BLaER1 treated with 17β-estradiol and CSF1 and Interleukin-3, amounts not matched to agents 10 nM and 100 nM (cell line): ENCODE results near the gene RPL29.

Experiments used
- H3K27ac ChIP-seq, 11 experiments: shearing (Covaris generic); formaldehyde crosslinking; 2 replicates each; pipeline ENCODE4 v1.8.1; 2022
- H3K27me3 ChIP-seq, 11 experiments: shearing (Covaris generic); formaldehyde crosslinking; 2 replicates each; pipeline ENCODE4 v1.8.1; 2022
- H3K36me3 ChIP-seq, 11 experiments: shearing (Covaris generic); formaldehyde crosslinking; 2 replicates each; pipeline ENCODE4 v1.8.1; 2022
- H3K4me1 ChIP-seq, 10 experiments: shearing (Covaris generic); formaldehyde crosslinking; 2 replicates each; pipeline ENCODE4 v1.8.1; 2022
- H3K4me2 ChIP-seq, 11 experiments: shearing (Covaris generic); formaldehyde crosslinking; 2 replicates each; pipeline ENCODE4 v1.8.1; 2022
- H3K4me3 ChIP-seq, 10 experiments: shearing (Covaris generic); formaldehyde crosslinking; 2 replicates each; pipeline ENCODE4 v1.8.1; 2022
- H3K9ac ChIP-seq, 11 experiments: shearing (Covaris generic); formaldehyde crosslinking; 2 replicates each; pipeline ENCODE4 v1.8.1; 2022
- H3K9me3 ChIP-seq, 11 experiments: shearing (Covaris generic); formaldehyde crosslinking; replicated peaks in 1 of 11; 2 replicates each; pipeline ENCODE4 v1.8.1; 2022
- H4K20me1 ChIP-seq, 11 experiments: shearing (Covaris generic); formaldehyde crosslinking; 2 replicates each; pipeline ENCODE4 v1.8.1; 2022
- Cebpa-rat ChIP-seq, 11 experiments: shearing (Covaris generic); IDR thresholded peaks; 2 replicates each; pipeline ENCODE4 v1.8.1; 2022

RPL29 gene

DNA sequence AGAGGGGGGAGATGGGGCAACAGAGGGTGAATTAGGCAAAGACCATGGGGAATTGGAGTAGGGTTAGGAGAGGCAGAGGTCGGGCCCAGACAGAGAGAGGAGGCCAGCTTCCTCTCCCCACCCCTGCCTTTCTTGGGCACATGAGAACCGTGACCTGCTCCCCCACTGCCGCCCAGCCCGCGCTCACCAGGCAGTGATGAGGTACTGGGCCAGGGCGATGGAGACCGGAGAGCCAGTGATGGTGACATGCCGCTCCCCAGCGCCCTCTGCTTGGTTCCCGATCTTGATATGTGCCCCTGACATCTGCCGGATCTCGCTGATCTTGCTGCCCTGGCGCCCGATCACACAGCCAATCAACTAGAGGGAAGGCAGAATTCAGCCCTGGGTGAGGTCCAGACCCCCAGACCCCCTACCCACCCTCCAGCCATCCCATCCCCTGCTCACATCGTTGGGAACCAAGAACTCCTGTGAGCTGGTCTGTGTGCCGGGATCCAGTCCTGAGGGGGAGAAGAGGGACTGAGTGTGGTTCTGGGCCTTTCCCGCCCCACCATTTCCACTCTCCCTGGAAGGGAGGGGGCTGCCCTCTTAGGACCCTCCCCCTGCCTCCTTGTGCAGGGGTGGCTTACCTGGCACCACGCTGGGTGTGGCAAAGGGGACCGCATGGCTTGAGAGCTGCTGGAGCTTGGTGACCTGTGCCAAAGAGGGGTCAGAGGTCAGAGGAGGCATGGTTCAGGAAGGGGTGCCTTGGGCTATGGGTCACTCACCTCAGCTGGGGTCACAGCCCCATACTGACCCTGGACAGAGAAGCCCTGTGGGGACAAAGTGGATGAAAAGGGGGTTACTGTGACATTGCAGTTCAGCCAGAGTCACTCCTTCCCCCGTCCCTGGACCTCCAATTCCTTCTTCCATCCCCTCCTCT, 36.8 kb downstream of the RPL29 start:
- H3K4me2 ChIP-seq, result no peak overlapping the region
- H3K4me1 ChIP-seq, result peaks cover 32 to 70% (median 44%) of the 10 kb centered on the region in 10 experiments
- H3K27ac ChIP-seq, result no peak overlapping the region
- no peak for TF ChIP-seq Cebpa-rat (IDR thresholded peaks at IDR 0.05)
- H3K4me3 ChIP-seq, result no peak overlapping the region
- H3K27me3 ChIP-seq, result peaks cover 31 to 40% (median 38%) of the 10 kb centered on the region in 11 experiments
- H3K9me3 ChIP-seq, result no peaks in the 10 kb centered on the region
- H3K9ac ChIP-seq, result no peak overlapping the region
- H3K36me3 ChIP-seq, result peaks cover 8 to 47% (median 38%) of the 10 kb centered on the region in 11 experiments
- H4K20me1 ChIP-seq, result peaks cover 0 to 71% (median 26%) of the 10 kb centered on the region in 11 experiments; a peak in 15 of 22 replicates

DNA sequence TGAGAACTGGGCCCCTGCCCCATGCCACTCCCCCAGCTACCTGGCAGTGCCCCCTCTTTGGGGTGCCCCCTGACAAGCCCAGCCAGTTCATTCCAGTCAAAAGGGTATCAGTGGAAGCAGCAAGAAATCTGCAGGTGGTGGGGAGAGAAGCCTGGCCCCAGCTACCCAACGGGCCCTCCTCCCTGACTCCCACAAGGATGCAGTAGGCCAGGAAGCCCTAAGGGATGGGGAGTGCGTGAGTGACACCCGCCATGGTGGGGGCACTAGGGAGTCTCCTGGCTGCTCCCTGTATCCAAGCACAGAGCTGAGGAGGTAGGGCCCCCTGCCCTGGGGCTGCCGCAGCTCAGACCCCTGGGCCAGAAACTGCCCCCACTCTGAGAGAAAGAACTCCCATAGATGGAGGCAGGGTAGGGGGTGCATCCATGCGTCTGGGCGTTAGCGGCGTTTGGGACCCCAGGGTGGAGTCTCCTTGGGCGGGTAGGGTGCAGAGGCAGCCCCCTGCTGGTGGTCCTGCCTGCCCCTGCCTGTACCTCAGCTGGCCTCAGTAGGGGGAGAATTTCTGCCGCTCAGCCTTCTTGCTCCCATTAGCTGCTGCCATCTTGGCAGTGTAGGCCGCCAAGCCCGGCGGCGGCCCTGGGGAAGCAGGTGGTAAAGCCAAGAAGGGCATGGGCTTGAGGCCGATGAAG, 38.0 kb downstream of the RPL29 start:
- 0 out of 22 replicates have a peak overlapping the region, but pooled peaks of 1 of the 11 experiments have one; percentile 7 for H3K9ac ChIP-seq
- H3K36me3 ChIP-seq, result peaks cover 8 to 47% (median 38%) of the 10 kb centered on the region in 11 experiments
- H3K4me2 ChIP-seq, result peak overlapping the region; percentile 63 to 84 (median 72); a peak in 19 of 22 replicates
- no peak overlapping the region for H3K27ac ChIP-seq
- no peak overlapping the region for H3K4me3 ChIP-seq
- H3K27me3 ChIP-seq, result peaks cover 31 to 47% (median 43%) of the 10 kb centered on the region in 11 experiments
- peaks cover 0 to 59% (median 22%) of the 10 kb centered on the region in 11 experiments; a peak in 15 of 22 replicates for H4K20me1 ChIP-seq
- no peaks in the 10 kb centered on the region for H3K9me3 ChIP-seq
- H3K4me1 ChIP-seq, result peaks cover 26 to 63% (median 45%) of the 10 kb centered on the region in 10 experiments
- no peak for TF ChIP-seq Cebpa-rat (IDR thresholded peaks at IDR 0.05)

DNA sequence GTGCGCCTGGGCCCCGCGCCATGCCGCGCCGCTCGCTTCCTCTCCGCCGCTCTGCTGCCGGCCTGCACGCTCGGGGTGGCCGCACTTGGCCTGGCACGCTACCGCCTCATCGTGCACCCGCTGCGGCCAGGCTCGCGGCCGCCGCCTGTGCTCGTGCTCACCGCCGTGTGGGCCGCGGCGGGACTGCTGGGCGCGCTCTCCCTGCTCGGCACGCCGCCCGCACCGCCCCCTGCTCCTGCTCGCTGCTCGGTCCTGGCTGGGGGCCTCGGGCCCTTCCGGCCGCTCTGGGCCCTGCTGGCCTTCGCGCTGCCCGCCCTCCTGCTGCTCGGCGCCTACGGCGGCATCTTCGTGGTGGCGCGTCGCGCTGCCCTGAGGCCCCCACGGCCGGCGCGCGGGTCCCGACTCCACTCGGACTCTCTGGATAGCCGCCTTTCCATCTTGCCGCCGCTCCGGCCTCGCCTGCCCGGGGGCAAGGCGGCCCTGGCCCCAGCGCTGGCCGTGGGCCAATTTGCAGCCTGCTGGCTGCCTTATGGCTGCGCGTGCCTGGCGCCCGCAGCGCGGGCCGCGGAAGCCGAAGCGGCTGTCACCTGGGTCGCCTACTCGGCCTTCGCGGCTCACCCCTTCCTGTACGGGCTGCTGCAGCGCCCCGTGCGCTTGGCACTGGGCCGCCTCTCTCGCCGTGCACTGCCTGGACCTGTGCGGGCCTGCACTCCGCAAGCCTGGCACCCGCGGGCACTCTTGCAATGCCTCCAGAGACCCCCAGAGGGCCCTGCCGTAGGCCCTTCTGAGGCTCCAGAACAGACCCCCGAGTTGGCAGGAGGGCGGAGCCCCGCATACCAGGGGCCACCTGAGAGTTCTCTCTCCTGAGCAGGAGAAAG, 39.6 kb downstream of the RPL29 start:
- Histone ChIP-seq H3K36me3 (peaks cover 8 to 44% (median 38%) of the 10 kb centered on the region in 11 experiments), H3K27ac (no peak overlapping the region), H4K20me1 (peaks cover 0 to 44% (median 18%) of the 10 kb centered on the region in 11 experiments; a peak in 15 of 22 replicates), H3K9ac (peak overlapping the region in 5 of 11 experiments; percentile 7 to 39 (median 15); a peak in 3 of 22 replicates), H3K4me1 (peaks cover 20 to 48% (median 39%) of the 10 kb centered on the region in 10 experiments), H3K9me3 (no peaks in the 10 kb centered on the region), H3K4me2 (peak overlapping the region; percentile 63 to 84 (median 72)), H3K27me3 (peaks cover 31 to 47% (median 43%) of the 10 kb centered on the region in 11 experiments), H3K4me3 (peak overlapping the region in 5 of 10 experiments; percentile 10 to 58 (median 34); a peak in 9 of 20 replicates)
- no peak for TF ChIP-seq Cebpa-rat (IDR thresholded peaks at IDR 0.05)

DNA sequence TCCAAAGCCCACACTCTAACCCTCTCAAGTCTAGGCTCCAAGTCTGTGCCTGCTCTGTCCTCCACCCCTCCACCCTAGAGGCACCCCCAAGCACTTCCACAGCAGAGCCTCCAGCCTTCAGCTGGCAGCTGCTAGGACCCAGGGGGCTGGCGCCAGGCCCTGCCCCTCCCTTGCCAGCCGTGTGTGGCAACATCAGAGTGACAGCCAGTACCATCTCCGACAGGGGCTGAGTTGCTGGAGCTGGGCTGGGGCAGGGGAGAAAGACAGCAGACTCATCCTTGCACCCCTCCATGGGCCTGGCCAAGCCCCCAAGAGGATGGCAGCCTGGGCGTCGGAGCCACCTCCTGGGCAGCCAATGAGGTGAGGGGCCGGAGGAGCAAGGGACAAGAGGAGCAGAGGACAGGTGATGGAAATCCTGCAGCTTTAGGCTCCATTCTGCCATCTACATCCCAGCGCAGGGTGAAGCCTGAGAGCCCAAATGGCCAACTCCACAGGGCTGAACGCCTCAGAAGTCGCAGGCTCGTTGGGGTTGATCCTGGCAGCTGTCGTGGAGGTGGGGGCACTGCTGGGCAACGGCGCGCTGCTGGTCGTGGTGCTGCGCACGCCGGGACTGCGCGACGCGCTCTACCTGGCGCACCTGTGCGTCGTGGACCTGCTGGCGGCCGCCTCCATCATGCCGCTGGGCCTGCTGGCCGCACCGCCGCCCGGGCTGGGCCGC, 40.4 kb downstream of the RPL29 start, which contains the start of gene GPR62:
Gene GPR62, plus strand, starts transcription at position 207 of the 718 bp plus-strand sequence. Its CDS starts 272 bp downstream, at position 479.
- Histone ChIP-seq H3K27me3 (peaks cover 31 to 47% (median 43%) of the 10 kb centered on the region in 11 experiments), H3K9me3 (no peaks in the 10 kb centered on the region), H4K20me1 (peaks cover 0 to 36% (median 18%) of the 10 kb centered on the region in 11 experiments; a peak in 15 of 22 replicates), H3K36me3 (peaks cover 8 to 36% (median 31%) of the 10 kb centered on the region in 11 experiments), H3K4me2 (peak within 1 kb of the TSS; percentile 63 to 84 (median 72)), H3K4me1 (peaks cover 20 to 48% (median 39%) of the 10 kb centered on the region in 10 experiments), H3K4me3 (peak within 1 kb of the TSS in 5 of 10 experiments; percentile 10 to 58 (median 34); a peak in 9 of 20 replicates), H3K27ac (no peak within 1 kb of the TSS), H3K9ac (peak within 1 kb of the TSS in 4 of 11 experiments; percentile 7 to 39 (median 18); a peak in 1 of 22 replicates)
- TF ChIP-seq Cebpa-rat (IDR thresholded peaks at IDR 0.05), result no peak

DNA sequence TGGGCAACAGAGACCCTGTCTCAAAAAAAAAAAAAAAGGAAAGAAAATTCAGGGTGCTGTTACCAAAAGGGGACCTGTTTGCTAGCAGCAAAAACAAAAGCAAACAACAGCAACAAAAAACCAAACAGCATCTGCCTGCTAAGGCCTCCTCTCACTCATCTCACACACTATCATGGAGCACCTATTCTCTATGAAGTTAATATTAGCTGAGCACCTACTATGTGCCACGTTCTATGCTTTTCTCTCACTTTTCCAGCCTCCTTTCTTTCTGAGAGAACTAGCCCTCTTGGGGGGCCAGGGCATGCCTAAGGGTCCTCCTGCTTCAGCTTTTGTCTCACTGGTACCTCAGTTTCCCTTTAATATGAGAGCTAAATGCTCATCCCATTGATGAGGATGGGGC, 41.0 kb downstream of the RPL29 start:
- no peak for TF ChIP-seq Cebpa-rat (IDR thresholded peaks at IDR 0.05)
- H3K9me3 ChIP-seq, result no peaks in the 10 kb centered on the region
- H3K27me3 ChIP-seq, result peaks cover 31 to 47% (median 43%) of the 10 kb centered on the region in 11 experiments
- peaks cover 0 to 34% (median 18%) of the 10 kb centered on the region in 11 experiments; a peak in 15 of 22 replicates for H4K20me1 ChIP-seq
- H3K4me3 ChIP-seq, result no peak overlapping the region
- H3K9ac ChIP-seq, result no peak overlapping the region
- no peak overlapping the region for H3K27ac ChIP-seq
- peaks cover 3 to 30% (median 25%) of the 10 kb centered on the region in 11 experiments; a peak in 21 of 22 replicates for H3K36me3 ChIP-seq
- H3K4me2 ChIP-seq, result peak overlapping the region; percentile 11 to 84 (median 63); a peak in 15 of 22 replicates
- peaks cover 20 to 48% (median 39%) of the 10 kb centered on the region in 10 experiments for H3K4me1 ChIP-seq

DNA sequence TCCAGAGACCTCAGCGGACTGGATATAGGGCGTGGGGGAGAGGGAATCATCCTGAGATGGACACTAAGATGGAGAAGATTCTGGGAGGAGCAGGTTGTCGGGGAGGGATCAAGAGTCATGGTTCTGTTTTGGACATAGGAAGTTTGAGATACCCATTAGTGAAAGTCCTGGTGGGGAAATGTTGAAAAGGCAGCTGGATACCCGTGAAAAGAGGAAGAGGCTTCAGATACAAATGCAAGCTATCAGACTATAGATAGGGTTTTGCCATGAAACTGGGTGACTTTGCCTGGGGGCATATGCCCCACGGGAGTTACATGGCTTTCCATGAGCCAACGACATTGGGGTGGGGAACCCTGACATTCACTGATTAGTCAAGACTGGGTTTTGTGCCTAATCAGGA, 41.6 kb downstream of the RPL29 start:
- Histone ChIP-seq H3K4me2 (peak overlapping the region in 9 of 11 experiments; percentile 11 to 82 (median 22); a peak in 12 of 22 replicates), H3K4me3 (no peak overlapping the region), H3K36me3 (peaks cover 0 to 24% (median 19%) of the 10 kb centered on the region in 11 experiments; a peak in 21 of 22 replicates), H3K27ac (no peak overlapping the region), H3K4me1 (peaks cover 20 to 48% (median 39%) of the 10 kb centered on the region in 10 experiments), H3K27me3 (peaks cover 31 to 47% (median 43%) of the 10 kb centered on the region in 11 experiments), H3K9me3 (no peaks in the 10 kb centered on the region), H4K20me1 (peaks cover 0 to 32% (median 18%) of the 10 kb centered on the region in 11 experiments; a peak in 15 of 22 replicates), H3K9ac (no peak overlapping the region)
- TF ChIP-seq Cebpa-rat (IDR thresholded peaks at IDR 0.05), result no peak

DNA sequence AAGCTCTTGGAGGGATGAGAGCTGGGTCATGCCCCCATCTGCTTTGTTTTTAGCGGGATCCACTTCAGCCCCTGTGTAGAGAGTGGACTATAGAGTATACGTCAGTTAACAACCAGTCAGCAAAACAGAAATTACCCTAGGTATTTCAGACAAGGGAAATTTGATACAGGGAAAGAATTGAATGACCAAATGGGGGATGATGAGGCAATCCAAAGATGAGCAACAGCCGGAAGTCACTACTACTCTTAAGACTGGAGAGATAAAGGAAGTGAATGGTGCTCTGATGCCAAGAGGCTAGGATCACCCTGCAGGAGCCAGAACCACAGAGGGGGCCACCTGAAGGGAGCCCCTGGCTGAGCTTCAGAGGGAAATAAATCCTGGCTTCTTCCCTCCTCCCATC, 42.2 kb downstream of the RPL29 start:
- Histone ChIP-seq H3K4me1 (peaks cover 20 to 48% (median 39%) of the 10 kb centered on the region in 10 experiments), H3K36me3 (peaks cover 0 to 17% (median 13%) of the 10 kb centered on the region in 11 experiments; a peak in 17 of 22 replicates), H3K27me3 (peaks cover 31 to 47% (median 43%) of the 10 kb centered on the region in 11 experiments), H3K27ac (no peak overlapping the region), H3K4me2 (peak overlapping the region in 3 of 11 experiments; percentile 18 to 82 (median 22); a peak in 5 of 22 replicates), H3K9me3 (no peaks in the 10 kb centered on the region), H4K20me1 (peaks cover 0 to 32% (median 18%) of the 10 kb centered on the region in 11 experiments; a peak in 15 of 22 replicates), H3K9ac (no peak overlapping the region), H3K4me3 (no peak overlapping the region)
- TF ChIP-seq Cebpa-rat (IDR thresholded peaks at IDR 0.05), result no peak
